Measurements from ENCODE around the gene GALNT9.
"Not testable (repeated sequence)": the region's sequence is repeated elsewhere in the genome, so short reads cannot be mapped to it uniquely, and the experiment has no call there.

The GALNT9 gene

GRCh38 chr12:132358241-132359225, 29.1 kb upstream of the GALNT9 start:
- DNase-seq, result not testable (repeated sequence)

GRCh38 chr12:132357623-132358186, 28.3 kb upstream of the GALNT9 start:
- no peak for DNase-seq

- no peak for DNase-seq
These were observed 27.6 kb upstream of the GALNT9 start for GRCh38 chr12:132356691-132357622.

GRCh38 chr12:132355742-132356681, 26.6 kb upstream of the GALNT9 start:
- DNase-seq, result no peak

GRCh38 chr12:132354982-132355680, 25.7 kb upstream of the GALNT9 start:
- DNase-seq, result no peak

- DNase-seq, result no peak
These were observed 25.0 kb upstream of the GALNT9 start for GRCh38 chr12:132354211-132354981.

- no peak for DNase-seq
These were observed 24.4 kb upstream of the GALNT9 start for GRCh38 chr12:132353811-132354210.

- DNase-seq, result no peak
These were observed 23.8 kb upstream of the GALNT9 start for GRCh38 chr12:132352896-132353800.

- no peak for DNase-seq
These were observed 22.5 kb upstream of the GALNT9 start for GRCh38 chr12:132351751-132352495.

- DNase-seq, result no peak
These were observed 20.2 kb upstream of the GALNT9 start for GRCh38 chr12:132349501-132350131.

- DNase-seq, result no peak
These were observed 18.8 kb upstream of the GALNT9 start for GRCh38 chr12:132348176-132348575.

- no peak for DNase-seq
These were observed 17.9 kb upstream of the GALNT9 start for GRCh38 chr12:132347176-132347855.

- DNase-seq, result no peak
These were observed 17.2 kb upstream of the GALNT9 start for GRCh38 chr12:132346471-132347175.

GRCh38 chr12:132345561-132346200, 16.3 kb upstream of the GALNT9 start:
- DNase-seq, result no peak

- DNase-seq, result no peak
These were observed 15.7 kb upstream of the GALNT9 start for GRCh38 chr12:132345126-132345525.

GRCh38 chr12:132344601-132345000, 15.2 kb upstream of the GALNT9 start:
- DNase-seq, result no peak

Measured in NCI-H2029 (cell line).